SU-DHL-6 (cell line): ENCODE data around the gene SDK2.

Source experiments
- CTCF ChIP-seq: fragments of 200-600 bp; sonication (generic); IDR thresholded peaks from one replicate; pipeline ENCODE4 v1.5.1; 2017; ENCODE audit warnings: antibody characterized with exemption, mild to moderate bottlenecking, low read length, moderate library complexity; ENCODE audit not compliant: insufficient read depth, poor library complexity, severe bottlenecking
- EZH2phosphoT487 ChIP-seq: fragments of 200-600 bp; sonication (generic), shearing (Covaris generic); conservative IDR thresholded peaks from 2 replicates; pipeline ENCODE4 v1.6.1; 2018; ENCODE audit warnings: mild to moderate bottlenecking, antibody characterized with exemption, low read length, moderate library complexity, mixed read lengths

- TF ChIP-seq CTCF (no peak), EZH2phosphoT487 (no peak)
Measured at GRCh38 chr17:73582359-73582758, 61.9 kb downstream of the SDK2 start.
